Epithelial cell of proximal tubule (primary cell): ENCODE results near the gene PPP2R5D. TPM values are rescaled to one million over a fixed set of nuclear protein-coding genes. Genes with fewer than 3 reads are reported as not detected.

Experiments used
- DNase-seq: peaks from one replicate; pipeline ENCODE4 v3.0.0-alpha.2; 2011; ENCODE audit warnings: low read depth
- H3K4me3 ChIP-seq: 2 replicates; pipeline ENCODE4 v1.5.1; 2011; ENCODE audit warnings: low read depth, mild to moderate bottlenecking, low read length
- total RNA-seq: library from RNA; depleted of rRNA; stranded (reverse); fragments of >200 nt; gene quantifications from 2 replicates; pipeline ENCODE4 v1.2.3, GENCODE V29; 2015
- TF ChIP-seq, protein P1 (sequence below): conservative IDR thresholded peaks from 2 replicates; pipeline ENCODE4 v1.5.1; 2012; ENCODE audit warnings: low read depth, mild to moderate bottlenecking, low read length

The PPP2R5D gene
- total RNA-seq, 1 donor from 2014 or later: 94.2 TPM

DNA sequence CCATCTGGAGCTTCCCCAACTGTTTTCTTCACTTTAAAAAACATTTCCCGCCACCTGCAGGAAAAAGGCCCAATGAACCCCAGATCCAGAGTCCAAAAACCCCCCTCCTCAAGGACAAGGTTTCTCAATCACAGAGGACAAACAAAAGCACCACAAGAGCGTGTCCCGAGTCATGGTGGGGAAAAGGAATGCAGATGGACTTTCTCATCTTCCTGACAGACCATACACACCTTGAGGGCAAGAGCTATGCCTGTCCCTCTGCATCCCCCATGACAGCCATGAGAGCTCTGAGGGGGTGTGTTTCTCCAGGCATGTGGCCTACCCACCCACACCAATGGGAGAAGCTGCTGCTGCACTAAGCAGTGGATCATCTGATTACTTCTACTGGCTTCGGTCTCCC, 14.4 kb upstream of the PPP2R5D start:
- H3K4me3 ChIP-seq: no peak overlapping the region
- TF ChIP-seq, protein P1, sequence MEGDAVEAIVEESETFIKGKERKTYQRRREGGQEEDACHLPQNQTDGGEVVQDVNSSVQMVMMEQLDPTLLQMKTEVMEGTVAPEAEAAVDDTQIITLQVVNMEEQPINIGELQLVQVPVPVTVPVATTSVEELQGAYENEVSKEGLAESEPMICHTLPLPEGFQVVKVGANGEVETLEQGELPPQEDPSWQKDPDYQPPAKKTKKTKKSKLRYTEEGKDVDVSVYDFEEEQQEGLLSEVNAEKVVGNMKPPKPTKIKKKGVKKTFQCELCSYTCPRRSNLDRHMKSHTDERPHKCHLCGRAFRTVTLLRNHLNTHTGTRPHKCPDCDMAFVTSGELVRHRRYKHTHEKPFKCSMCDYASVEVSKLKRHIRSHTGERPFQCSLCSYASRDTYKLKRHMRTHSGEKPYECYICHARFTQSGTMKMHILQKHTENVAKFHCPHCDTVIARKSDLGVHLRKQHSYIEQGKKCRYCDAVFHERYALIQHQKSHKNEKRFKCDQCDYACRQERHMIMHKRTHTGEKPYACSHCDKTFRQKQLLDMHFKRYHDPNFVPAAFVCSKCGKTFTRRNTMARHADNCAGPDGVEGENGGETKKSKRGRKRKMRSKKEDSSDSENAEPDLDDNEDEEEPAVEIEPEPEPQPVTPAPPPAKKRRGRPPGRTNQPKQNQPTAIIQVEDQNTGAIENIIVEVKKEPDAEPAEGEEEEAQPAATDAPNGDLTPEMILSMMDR: no peak
- DNase-seq: no peak

DNA sequence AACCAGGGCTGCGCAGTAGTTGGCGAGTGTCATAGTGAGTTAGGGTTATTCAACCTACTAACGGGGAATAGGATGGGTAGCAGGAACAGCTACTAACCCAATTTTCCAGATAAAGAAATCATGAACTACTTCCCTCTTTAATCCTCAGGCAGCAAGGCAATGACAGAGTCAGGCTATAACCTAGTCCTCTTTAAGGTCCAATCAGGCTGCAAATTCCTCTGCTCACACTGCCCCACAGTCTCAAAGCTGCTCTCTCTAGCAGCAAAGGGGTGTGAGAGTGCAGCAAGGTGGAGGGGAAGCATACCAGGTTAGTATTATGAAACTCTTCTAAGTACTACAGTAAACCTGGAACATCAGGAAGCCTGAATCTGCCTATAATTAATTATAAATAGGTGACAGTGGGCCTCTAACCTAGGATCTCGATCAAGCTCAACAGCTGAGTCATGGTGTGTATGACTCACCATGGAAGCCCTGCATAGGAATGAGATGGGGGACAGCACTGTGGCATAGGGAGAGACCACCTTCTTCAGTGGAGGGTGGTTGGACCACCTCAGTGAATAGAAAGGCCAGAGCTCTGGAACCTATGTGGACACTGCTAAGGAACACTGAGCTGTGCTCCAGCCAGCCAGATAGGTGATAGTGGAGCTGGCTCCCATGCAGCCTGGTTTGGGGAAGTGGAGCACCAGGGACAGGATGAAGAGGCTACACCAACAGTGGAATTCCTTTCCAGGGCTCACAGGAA, 13.3 kb upstream of the PPP2R5D start:
- TF ChIP-seq, protein P1: no peak
- no peak overlapping the region for H3K4me3 ChIP-seq
- DNase-seq: peak; percentile 25

DNA sequence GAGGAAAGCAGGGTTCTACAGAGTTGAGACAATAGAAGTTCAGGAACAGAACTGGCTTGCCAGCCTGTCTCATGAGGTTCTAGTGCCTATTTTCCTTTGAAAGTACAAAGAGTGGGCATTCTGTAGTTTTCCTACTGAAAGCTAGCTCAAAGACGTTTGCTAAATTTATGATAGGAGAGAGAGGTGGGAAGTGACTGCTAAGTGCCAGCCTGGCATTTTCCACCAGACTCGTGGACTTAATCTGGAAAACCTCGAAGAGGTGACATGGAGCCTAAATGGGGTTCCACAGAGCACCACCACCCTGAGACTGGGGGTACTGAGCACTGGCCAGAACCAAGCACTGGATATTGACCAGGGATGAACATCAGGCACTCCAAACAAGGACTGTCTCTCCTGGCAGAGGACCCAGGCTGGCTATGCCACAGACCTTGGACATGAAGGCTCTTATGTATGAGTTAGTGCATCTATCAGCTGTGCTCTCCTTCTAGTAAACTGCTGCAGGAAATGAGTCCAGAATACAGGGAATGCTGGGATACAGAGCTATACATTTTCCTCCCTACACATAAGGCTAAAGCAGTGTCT, 12.5 kb upstream of the PPP2R5D start:
- no peak overlapping the region for H3K4me3 ChIP-seq
- no peak for DNase-seq
- TF ChIP-seq, protein P1: no peak

DNA sequence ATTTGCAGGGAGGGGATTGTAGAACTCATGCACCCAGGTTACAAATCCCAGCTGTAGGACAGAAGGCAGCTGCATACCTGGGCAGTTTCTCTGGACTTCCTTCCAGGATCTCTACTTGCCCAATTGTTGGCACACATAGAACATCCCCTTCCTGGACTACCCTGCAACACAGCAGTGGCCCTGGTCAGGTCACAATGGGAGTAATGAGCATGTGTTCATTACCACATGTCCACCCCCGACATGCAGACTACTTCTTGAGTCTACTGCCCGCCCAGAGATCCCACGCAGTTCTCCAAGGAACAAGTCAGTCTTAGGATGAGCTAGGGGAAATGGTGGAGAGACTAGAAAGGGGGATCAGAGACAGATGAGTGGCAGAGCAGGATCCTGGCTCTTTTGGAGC, 10.4 kb upstream of the PPP2R5D start:
- H3K4me3 ChIP-seq: no peak overlapping the region
- TF ChIP-seq, protein P1: no peak

DNA sequence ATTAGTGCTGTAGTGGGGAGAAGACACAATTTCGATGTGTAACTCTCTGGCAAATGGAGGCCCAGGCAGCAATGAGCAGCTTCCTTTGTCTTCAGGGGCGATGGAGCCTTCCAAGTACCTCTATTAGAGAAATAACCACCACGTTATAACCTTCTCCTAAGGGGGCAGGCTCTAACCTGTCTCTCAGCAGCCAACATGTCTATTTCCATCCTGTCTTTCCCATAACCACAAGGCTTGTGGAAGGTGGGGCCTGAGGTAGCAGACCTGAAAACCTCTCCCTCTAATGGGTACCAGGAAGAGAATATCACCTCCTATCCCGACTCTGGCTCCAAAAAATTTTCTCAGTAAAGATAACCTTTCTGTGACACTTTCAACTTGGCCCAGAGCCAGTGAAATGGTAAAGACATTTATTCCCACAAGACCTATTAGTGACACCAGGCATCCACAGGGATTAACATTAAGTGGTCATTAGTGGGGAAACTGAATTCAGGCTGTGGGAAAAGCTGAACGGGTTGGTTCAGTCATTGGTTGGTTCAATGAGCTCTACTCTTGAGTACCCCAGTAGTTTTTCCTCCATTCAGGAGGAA, 9.4 kb upstream of the PPP2R5D start:
- TF ChIP-seq, protein P1: no peak
- no peak for DNase-seq
- H3K4me3 ChIP-seq: no peak overlapping the region

More for the DNA sequence above, 10.4 kb upstream of the PPP2R5D start:
- DNase-seq: no peak

DNA sequence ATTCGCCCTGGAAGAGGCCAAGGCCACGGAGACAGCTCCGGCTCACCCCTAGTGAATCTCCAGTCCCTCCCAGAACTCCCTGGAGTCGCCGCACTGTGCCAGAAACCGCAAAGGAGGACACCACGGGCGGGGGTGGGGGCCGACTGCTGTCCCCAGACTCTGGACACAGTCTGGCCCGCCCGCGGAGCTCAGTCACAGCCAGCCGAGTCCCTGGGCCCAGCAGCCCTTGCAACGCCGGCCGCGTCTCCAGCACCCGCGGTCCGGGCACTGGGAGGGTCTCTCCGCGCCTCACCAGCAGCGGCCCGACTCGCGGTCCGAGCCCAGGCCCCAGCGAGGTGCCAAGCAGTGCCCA, 5.9 kb upstream of the PPP2R5D start:
- peak overlapping the region; percentile 90 for H3K4me3 ChIP-seq
- TF ChIP-seq, protein P1: no peak
- DNase-seq: no peak
